Keratinocyte (primary cell): ENCODE data around the gene TIGIT.

Experiments
- CTCF ChIP-seq, 3 experiments: IDR thresholded peaks in 1 of 3; conservative IDR thresholded peaks in 1 of 3; optimal IDR thresholded peaks in 1 of 3; 2 replicates in 2 of 3; 3 replicates in 1 of 3; pipeline versions ENCODE3 to v1.5.1; 2011; ENCODE audit warnings: low read length in 3 of 3, mild to moderate bottlenecking in 3 of 3, moderate library complexity in 2 of 3, control low read depth in 1 of 3, inconsistent platforms in 1 of 3; ENCODE audit not compliant: insufficient read depth in 2 of 3; ENCODE audit errors: extremely low read depth in 1 of 3
- EZH2 ChIP-seq: IDR thresholded peaks from one replicate; pipeline ENCODE4 v1.6.1; 2012; ENCODE audit warnings: inconsistent platforms, mild to moderate bottlenecking, low read length, moderate library complexity

DNA sequence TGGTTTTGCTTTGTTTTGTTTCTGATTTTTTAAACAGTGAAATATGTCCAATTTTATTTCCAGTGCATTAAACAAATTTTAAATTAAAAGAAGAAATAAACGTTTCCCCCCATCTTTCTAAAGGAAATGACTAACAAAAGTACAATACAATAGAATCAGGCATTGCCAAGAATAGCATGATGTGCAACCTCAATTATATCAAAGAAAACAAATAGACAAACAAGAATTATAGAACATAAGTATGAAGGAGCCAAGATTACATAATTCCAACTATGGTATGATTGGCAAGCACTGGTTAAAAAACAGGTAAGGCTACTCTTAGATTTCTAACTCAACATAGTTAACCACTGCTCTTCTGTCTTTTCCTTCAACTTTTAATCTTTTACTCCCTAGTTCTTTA, 26.4 kb downstream of the TIGIT start:
- TF ChIP-seq CTCF (optimal IDR thresholded peaks at IDR 0.05 in 1 of 3, IDR thresholded peaks at IDR 0.05 in 1 of 3, conservative IDR thresholded peaks at IDR 0.05 in 1 of 3; ENCODE audit: extremely low read depth in 1 of 3, insufficient read depth in 2 of 3, low read length in 3 of 3) (no peak), EZH2 (no peak)
